NB4 (cell line): ENCODE data around the gene PDK2.

Experiments used
- CTCF ChIP-seq: IDR thresholded peaks from one replicate; pipeline ENCODE4 v1.5.1; 2012; ENCODE audit warnings: low read depth, low read length
- POLR2A ChIP-seq: IDR thresholded peaks from 2 replicates; pipeline ENCODE4 v1.6.1; 2011; ENCODE audit warnings: mild to moderate bottlenecking; ENCODE audit not compliant: insufficient read length; ENCODE audit errors: extremely low read depth

- TF ChIP-seq CTCF (no peak), POLR2A (no peak)
Observed at GRCh38 chr17:50056961-50057330, 38.2 kb upstream of the PDK2 start.
